Ramos (cell line): ENCODE measurements around the gene CEBPG.

Source experiments
- in situ Hi-C: fragments of 300-500 bp; cut with MboI; formaldehyde crosslinking; loops from one replicate; pipeline ENCODE4 v1.14.3; 2022; ENCODE audit warnings: low sequenced_read_pairs; ENCODE audit not compliant: unreplicated experiment

Gene CEBPG

DNA sequence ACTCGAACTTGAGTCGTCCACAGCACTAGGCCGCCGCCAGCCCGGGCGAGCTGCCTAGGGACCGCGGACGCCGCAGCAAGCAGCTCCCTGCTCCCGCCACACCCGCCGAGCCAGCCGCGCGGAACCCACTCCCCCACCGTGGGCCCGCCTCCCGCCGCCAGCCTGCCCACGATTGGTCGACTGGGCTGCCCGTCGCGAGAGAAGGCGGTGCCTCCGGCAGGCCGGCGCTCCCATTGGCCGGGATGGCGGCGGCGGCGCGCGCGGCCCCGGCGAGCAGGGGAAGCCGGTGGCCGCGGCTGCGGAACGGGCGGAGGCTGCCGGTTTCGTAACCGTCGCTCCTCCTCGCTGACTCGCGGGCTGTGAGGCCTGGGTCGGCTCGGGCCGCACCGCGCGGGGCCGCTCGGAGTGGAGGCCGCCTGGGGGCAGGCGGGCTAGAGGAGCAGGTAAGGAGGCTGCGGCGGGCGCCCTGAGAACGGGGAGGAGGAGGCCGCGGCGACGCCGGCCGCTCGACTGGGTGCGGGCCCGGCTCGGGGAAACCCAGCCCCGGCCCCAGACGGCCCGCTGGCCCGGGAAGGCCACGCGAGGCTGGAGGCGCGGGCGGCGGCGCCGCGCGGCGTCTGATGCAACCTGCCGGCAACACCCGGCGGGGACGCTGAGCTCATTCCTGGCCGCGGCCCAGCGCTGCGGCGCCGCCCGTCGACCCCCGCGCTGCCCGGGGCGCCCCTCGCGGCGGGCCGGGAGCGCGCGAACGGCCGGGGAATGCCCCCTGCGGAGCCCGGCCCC is at the start of gene CEBPG:
Gene CEBPG (plus strand): TSS at position 257 of the 783 bp plus-strand sequence. CDS start 5,531 bp downstream, outside the sequence.
- in situ Hi-C loops, result no loop called here

DNA sequence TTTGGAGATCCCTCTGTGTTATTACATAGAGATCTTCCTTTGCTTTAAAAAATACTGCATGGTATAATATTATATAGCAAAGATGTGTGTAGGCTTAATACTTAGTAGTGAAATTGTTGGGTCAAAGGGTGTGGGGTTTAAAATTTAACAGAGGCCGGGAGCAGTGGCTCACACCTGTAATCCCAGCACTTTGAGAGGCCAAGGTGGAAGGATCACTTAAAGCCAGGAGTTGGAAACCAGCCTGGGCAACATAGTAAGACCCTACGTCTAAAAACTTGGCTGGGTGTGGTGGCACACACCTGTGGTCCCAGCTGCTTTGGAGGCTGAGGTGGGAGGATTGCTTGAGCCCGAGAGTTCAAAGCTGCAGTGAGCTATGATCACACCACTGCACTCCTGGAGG is 48.9 kb upstream of the CEBPG start:
- in situ Hi-C loops, result no loop called here

DNA sequence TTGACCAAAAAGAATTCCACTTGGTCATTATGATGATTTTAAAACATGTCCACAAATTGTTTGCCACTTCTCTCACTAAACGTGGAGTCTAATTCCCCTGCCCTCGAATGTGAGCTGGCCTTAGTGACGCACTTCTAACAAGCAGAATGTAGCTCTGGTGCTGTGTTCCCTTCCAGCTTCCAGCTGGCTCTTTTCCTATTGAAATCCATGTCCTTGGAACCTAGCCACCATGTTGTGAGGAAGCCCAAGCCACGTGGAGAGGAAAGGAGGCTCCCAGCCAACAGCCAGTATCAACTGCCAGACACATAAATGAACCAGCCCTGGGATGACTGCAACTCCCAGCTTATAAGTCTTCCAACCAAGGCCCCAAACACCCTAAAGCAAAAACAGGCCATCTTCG is 47.6 kb upstream of the CEBPG start:
- in situ Hi-C loops, result no loop called here

DNA sequence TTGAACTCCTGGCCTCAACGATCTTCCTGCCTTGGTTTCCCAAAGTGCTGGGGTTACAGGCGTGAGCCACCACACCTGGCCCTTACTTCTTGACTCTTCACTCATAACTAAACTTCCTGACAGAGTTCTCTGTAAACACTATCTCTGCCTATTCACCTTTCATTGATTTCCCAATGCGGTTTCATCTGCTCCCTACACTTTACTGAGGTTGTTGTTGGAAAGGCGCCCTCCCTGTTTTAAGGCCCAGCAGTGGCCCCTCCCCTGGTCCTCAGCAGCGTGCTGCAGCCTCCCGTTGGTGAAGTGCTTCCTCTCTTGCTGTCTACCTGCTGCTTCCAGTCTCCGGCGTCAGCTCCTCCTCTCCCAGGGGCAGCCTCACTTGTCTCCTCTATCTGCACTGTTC is 44.4 kb upstream of the CEBPG start:
- in situ Hi-C loops, result no loop called here

DNA sequence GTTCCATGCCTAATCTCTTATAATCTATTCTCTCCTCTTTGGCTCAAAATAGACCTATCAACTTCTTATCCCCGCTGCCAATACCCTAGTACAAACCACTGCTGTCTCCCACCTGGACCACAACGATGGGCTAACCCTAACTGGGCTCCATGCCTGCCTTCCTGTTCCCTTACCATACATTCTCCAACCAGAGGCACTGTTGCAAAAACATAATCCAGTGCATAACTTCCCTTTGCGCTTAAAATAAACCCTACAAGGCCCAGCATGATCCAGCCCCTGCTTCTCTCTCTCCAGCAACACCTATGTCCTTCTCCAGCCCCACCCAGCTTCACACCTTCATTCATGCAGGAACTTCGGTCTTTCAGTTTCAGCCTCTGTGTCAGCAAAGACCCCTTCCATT is 43.8 kb upstream of the CEBPG start:
- in situ Hi-C loops, result no loop called here

DNA sequence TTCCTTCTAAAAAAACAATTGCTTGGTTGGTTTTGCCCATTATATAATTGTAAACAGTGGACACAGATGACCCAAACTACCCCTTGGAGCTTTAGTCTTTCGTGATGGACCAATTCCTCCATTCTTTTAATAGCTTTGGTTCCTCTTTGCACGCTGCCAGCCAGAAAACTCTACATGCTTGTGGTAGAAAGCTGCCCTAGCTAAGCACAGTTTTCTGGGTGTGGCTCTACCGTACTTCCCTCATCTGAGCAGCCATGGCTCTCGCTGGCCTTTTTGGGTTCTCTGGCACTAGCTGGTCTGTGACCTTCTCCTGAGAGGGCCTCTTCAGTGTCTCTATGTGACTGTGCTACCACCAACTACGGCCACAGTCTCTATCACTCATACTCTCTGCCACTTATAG is 41.3 kb upstream of the CEBPG start:
- in situ Hi-C loops, result no loop called here

DNA sequence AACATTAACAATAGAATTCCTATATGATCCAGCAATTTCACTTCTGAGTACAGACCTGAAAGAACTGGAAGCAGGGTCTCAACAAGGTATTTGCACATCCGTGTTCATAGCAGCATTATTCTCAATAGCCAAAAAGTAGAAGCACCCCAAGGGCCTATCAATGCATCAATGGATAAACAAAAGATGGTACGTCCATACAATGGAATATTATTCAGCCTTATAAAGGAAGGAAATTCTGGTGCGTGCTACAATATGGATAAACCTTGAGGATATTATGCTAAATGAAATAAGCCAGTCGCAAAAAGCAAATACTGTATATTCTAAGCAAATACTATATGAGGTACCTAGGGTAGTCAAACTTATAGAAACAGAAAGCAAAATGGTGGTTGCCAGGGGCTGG is 40.4 kb upstream of the CEBPG start:
- in situ Hi-C loops, result no loop called here

DNA sequence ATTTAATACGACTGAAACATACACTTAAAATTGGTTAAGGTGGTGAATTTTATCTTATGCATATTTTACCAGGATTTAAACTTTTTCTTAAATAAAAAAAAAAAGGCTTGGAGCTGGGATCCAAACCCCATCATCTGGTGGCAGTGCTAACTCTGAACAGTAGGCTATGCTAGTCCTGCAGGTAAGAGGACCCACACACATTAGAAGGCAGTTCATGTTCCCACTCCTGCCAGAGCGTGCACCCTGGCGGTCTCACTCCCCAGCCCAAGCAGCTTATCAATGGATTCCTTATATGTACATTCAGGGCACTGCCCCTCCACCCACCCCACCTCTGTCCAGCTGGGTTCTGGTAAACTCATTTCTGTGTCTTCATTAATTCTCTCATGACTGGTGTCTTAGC is 39.9 kb upstream of the CEBPG start:
- in situ Hi-C loops, result no loop called here

DNA sequence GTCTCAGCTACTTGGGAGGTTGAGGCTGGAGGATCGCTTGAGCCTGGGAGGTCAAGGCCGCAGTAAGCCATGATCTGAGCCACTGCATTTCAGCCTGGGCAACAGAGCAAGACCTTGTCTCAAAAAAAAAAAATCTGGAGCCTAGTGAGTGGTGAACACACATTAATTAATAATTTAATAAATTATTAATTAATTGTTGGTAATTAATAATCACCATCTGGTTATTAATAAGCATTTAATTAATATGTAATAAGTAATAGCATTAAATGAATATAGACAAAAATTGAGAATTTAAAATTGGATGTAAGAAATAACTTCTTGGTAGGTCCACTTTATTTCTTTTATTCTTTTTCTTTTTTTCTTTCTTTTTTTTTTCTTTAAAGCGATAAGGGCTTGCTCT is 39.2 kb upstream of the CEBPG start:
- in situ Hi-C loops, result no loop called here

DNA sequence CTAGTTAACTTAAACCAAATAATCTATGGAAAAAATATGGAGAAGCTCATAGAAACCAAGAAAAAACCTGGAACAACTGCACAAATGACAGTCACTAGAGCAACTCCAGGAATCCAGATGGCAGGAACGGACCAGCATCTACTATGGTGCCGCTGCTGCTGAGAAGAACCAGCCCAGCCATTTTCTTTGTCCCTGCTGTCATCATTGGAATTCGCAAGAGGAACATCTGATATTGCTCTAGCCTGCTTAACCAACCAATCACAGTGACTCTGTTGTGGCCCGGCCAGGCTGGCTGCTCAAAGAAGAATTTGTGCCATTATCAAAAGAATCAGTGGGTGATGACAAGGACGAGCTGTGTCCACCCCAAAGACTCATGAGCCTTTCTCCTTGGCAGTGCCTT is 38.1 kb upstream of the CEBPG start:
- in situ Hi-C loops, result no loop called here

DNA sequence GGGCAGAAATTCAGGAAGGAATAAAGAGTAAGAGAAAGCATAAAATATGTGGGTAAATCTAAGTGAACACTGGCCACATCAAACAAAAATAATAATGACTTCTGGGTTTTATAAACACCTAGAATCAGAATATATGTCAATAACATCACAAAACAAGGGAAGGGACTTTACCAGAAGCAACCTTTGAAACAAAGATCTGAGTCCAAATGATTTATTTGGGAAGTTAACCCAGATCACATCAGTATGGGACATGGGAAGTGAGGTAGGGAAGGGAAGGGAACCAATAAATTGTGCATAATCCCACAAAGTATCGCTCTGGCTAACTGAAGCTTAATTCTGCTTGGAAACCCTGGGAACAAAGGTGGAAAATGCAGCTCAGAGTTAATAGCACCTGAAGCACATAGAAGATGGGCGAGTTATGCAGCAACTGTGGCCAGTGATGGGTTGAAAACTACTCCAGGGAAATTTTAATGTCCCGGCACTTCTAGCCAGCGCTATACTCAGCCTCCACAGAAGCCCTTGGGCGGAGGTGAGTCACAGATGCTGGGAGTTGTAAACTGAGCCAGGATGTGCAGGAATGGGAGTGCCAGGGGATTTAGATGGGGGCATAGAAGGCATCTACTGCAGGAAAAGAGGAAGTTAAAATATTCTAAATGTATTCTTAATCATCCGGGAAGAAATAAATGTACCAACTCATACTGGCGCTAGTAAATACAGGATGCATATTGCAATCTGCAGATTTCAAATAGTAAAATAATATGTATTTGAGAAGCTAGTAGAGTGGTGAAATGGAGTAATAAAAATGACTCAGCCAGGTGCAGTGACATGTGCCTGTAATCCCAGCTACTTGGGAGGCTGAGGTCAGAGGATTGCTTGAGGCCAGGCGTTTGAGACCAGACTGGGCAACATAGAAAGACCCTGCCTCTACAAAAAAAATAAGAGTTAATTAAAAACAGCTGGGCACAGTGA is 34.2 kb upstream of the CEBPG start:
- in situ Hi-C loops, result no loop called here

DNA sequence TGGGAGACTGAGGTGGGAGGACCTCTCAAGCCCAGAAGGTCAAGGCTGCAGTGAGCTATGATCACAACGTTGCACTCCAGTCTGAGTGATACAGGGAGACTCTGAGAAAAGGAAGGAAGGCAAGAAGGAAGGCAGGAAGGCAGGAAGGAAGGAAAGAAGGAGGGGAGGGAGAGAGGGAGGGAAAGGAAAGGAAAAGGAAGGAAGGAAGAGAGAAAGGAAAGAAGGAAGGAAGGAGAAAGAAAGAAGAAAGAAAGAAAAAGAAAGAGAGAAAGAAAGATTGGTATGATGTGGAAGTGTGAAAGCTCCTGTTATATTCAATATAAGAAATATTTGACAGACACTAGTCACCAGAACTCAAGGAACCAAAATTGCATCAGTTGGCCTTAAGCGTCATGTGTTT is 32.5 kb upstream of the CEBPG start:
- in situ Hi-C loops, result no loop called here

DNA sequence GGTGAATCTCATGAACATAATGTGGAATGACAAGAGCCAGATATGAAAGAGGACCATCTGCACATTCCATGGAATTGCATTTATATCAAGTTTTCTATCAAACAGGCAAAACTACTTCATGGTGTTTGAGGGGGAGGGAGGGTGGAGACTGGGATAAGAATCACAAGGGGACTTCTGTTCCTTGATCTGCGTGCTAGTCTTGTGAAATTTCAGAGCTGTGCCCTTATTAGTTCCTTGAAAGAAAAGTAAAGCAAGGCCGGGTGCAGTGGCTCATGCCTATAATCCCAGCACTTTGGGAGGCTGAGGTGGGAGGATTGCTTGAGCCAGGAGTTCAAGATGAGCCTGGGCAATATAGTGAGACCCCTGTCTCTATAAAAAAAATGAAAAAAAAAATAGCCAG is 30.2 kb upstream of the CEBPG start:
- in situ Hi-C loops, result no loop called here

DNA sequence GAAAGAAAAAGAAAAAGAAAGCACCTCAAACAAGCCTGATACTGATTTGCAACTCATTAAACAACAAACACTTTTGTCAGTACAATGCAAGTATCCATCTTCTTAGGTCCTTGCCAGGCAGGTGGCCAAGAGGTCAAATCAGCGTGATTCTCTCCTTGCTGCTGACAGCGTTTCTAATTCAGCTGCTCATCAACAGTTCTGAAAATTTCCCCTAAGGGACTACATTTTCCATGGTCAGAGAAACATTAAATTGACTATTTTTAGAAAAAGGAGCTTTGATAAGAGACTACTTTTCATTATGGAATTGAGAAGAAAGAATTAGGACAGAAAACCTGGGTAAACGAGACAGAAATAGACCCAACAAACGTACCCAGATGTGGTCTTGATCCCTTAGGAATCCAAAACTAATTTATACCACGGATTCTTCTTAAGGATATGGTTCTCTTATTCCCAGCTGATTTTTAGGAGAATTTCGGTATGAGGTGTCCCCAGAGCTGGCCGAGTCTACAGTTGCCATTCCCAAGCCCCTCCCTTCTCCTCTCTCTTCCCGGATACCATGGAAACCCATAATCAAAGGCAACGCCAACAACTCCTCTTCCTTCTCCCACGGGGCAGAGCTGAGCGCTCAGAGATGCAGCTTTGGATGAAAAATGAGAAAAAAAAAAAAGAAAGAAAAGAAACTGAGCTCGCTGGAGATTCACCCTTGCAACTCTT is 29.5 kb upstream of the CEBPG start:
- in situ Hi-C loops, result no loop called here

DNA sequence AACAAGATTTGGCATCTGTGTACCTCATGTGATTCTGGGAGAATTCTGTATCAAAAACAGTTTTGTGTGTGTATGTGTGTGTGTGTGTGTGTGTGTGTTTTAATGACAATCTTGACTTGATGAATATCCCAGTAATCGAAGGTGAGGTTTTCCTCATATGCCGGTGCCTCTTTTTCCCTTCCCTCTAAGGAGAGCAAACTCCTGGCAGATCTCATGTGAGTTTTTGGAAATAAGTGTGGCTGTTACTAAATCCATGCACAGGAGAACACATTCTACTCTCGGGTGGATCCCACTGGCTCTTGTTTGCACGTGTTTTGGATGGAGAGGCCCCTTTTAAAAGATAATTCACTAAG is 29.0 kb upstream of the CEBPG start:
- in situ Hi-C loops, result no loop called here

DNA sequence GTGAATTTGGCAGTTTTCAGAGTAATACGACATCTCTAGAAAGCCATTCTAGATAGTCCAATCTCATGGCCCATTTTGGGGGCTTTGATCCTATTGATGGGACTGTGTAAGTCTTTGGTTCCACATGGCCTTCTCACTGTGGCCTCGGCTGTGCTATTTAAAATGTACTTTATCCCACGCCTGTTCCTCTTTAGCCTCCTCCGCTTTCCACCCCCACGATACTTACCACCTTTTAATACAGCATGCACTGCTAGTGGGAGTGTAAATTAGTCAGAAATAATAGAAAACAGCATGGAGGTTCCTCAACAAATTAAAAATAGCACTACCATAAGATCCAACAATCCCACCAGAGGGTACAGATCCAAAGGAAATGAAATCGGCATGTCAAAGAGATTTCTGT is 28.3 kb upstream of the CEBPG start:
- in situ Hi-C loops, result no loop called here

DNA sequence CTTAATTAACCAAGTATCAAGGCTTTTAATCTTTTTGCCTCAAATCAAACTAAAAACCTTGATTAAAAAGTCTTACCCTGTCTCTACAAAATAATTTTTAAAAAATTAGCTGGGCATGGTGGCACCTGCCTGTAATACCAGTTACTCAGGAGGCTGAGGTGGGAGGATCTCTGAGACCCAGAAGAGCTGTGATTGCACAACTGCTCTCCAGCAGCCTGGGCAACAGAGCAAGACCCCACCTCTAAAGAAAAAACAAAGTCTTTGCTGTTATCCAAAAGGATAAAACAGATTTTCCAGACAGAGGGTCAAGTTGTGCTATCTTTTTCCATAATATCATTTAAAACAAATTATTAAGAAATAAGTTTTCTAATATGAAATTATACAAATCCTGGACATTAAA is 26.8 kb upstream of the CEBPG start:
- in situ Hi-C loops, result no loop called here

DNA sequence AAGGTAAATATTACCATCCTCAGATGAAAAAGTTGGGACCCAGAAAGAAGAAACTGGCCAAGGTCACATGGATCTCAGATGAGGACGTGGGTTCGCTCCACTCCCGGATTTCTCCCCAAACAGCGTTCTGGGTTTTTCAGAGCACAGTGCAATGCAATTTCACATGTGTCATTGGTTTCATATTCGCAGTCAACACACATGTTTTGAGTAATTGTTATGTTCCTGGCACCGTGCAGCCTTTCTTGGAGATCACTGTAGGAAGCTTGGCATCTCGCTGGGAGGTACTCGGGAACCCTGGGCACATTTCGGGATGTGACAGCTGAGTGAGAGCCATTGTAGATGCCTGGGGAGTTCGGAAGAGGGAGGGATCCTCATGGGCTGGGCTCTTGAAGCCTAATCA is 26.2 kb upstream of the CEBPG start:
- in situ Hi-C loops, result no loop called here

DNA sequence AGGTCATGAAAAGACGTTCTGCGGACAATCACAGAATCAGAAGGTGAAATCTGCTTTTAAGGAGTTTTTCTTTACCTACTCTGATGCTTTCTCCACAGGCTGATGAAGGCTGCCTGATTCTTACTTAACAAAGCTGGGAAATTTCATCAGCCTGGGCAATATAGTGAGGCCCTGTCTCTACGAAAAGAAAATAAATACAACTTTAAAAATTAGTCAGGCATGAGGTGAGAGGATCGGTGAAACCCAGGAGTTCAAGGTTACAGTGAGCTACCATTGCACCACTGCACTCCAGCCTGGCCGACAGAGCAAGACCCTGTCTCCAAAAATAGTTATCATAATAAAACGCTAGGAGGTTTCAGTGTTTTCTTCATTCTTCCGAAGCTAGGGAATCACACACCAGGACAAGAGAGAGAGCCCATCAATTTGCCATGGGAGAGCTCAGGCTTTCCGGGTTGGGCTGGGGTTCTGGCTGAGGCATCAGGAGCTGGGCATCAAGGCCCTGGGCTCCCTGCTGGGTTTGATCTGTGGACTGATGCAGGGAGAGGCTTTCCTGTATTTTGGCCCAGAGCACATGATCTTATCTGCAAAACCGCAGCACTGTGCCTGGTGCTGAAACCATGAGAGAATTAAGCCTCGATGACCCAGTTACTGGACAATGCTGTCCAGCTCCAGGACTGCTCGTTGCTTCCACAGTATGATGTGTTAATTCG is 25.1 kb upstream of the CEBPG start:
- in situ Hi-C loops, result no loop called here
